C4-2B (cell line): ENCODE results near the gene AMIGO3.

Experiments used
- ZFX ChIP-seq: fragments of 450-650 bp; IDR thresholded peaks from 2 replicates; pipeline ENCODE4 v1.6.1; 2017
- TF ChIP-seq, protein P1 (sequence below): fragments of 450-650 bp; conservative IDR thresholded peaks from 2 replicates; pipeline ENCODE4 v1.5.1; 2017; ENCODE audit warnings: mild to moderate bottlenecking

DNA sequence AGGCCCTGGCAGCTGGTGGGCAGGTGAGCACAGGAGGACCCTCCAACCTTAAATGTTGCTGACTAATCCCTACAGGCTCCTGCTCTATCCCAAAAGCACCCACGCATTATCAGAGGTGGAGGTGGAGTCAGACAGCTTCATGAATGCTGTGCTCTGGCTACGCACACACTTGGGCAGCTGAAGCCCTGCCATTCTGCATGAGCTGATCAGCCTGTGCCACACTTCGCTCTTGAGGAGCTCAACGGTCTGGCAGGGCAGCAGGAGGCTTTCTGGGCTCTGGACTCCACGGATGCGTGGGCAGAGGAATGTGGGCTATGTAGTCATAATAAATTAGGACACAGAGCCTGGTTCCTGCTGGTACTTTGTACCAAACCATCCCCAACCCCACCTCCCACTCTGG, 36.3 kb downstream of the AMIGO3 start:
- TF ChIP-seq, protein P1, sequence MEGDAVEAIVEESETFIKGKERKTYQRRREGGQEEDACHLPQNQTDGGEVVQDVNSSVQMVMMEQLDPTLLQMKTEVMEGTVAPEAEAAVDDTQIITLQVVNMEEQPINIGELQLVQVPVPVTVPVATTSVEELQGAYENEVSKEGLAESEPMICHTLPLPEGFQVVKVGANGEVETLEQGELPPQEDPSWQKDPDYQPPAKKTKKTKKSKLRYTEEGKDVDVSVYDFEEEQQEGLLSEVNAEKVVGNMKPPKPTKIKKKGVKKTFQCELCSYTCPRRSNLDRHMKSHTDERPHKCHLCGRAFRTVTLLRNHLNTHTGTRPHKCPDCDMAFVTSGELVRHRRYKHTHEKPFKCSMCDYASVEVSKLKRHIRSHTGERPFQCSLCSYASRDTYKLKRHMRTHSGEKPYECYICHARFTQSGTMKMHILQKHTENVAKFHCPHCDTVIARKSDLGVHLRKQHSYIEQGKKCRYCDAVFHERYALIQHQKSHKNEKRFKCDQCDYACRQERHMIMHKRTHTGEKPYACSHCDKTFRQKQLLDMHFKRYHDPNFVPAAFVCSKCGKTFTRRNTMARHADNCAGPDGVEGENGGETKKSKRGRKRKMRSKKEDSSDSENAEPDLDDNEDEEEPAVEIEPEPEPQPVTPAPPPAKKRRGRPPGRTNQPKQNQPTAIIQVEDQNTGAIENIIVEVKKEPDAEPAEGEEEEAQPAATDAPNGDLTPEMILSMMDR = no peak
- TF ChIP-seq ZFX = no peak
